GM18873 (cell line): Measurements from ENCODE around the gene OTULINL.

Experiments used
- ATAC-seq: cut with Tn5 transposase; IDR thresholded peaks from one replicate; pipeline ENCODE4 v1.9.1; 2021; ENCODE audit warnings: mild to moderate bottlenecking, moderate library complexity, moderate number of reproducible peaks; ENCODE audit not compliant: unreplicated experiment, low FRiP score

The OTULINL gene

DNA sequence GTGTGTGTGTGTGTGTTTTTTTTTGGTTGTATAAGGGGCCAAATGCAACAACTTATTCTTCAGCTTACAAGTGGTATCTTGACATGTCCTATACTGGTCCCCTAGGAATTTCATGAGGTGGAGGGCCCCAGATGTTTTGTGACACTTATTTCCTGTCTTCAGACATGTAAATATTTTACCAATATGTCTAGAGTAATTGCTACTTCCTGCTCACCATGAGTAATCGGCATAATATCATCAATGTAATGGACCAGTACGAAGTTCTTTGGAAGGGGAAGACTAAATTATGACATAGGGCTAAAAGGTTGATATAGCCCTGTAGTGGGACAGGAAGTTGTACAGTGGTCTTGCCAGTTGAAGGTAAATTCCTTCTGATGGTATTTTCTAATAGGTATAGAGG lies 79.2 kb downstream of the OTULINL start:
- ATAC-seq: no peak
